HEK293 (cell line): ENCODE measurements around the gene TMED1.

Experiments used
- AEBP2 ChIP-seq: fragments of 450-650 bp; formaldehyde crosslinking; IDR thresholded peaks from 2 replicates; pipeline ENCODE4 v1.5.1; 2016; ENCODE audit warnings: missing biosample characterization, missing genetic modification characterization, borderline replicate concordance
- BCL11A ChIP-seq: fragments of 450-650 bp; formaldehyde crosslinking; IDR thresholded peaks from 2 replicates; pipeline ENCODE4 v1.5.1; 2016; ENCODE audit warnings: low read depth, missing biosample characterization, missing genetic modification characterization
- HOXA7 ChIP-seq: sonication (generic); formaldehyde crosslinking; IDR thresholded peaks from 2 replicates; pipeline ENCODE4 v1.8.1; 2022; ENCODE audit warnings: missing genetic modification reagents, borderline replicate concordance
- KLF8 ChIP-seq: fragments of 450-650 bp; formaldehyde crosslinking; IDR thresholded peaks from 2 replicates; pipeline ENCODE4 v1.5.1; 2016; ENCODE audit warnings: missing biosample characterization, missing genetic modification characterization
- PBX3 ChIP-seq: sonication (generic); formaldehyde crosslinking; IDR thresholded peaks from 2 replicates; pipeline ENCODE4 v1.8.1; 2022; ENCODE audit warnings: mild to moderate bottlenecking, moderate library complexity, missing genetic modification reagents
- ZNF221 ChIP-seq: fragments of 450-650 bp; formaldehyde crosslinking; IDR thresholded peaks from 2 replicates; pipeline ENCODE4 v1.5.1; 2017; ENCODE audit warnings: missing biosample characterization, missing genetic modification characterization, borderline replicate concordance
- ZNF24 ChIP-seq: fragments of 450-650 bp; formaldehyde crosslinking; IDR thresholded peaks from 2 replicates; pipeline ENCODE4 v1.5.1; 2016; ENCODE audit warnings: missing biosample characterization, missing genetic modification characterization
- ZNF292 ChIP-seq: fragments of 450-650 bp; formaldehyde crosslinking; IDR thresholded peaks from 2 replicates; pipeline ENCODE4 v1.5.1; 2016; ENCODE audit warnings: low read depth, missing biosample characterization, missing genetic modification characterization, borderline replicate concordance
- ZNF768 ChIP-seq: fragments of 450-650 bp; formaldehyde crosslinking; IDR thresholded peaks from 2 replicates; pipeline ENCODE4 v1.5.1; 2018; ENCODE audit warnings: missing biosample characterization, mild to moderate bottlenecking, missing genetic modification characterization
- ZSCAN5A ChIP-seq: fragments of 450-650 bp; formaldehyde crosslinking; IDR thresholded peaks from 2 replicates; pipeline ENCODE4 v1.5.1; 2016; ENCODE audit warnings: missing biosample characterization, missing genetic modification characterization
- TF ChIP-seq, protein P1 (sequence below): fragments of 450-650 bp; formaldehyde crosslinking; IDR thresholded peaks from 2 replicates; pipeline ENCODE4 v1.5.1; 2016; ENCODE audit warnings: missing biosample characterization, missing genetic modification characterization
- TF ChIP-seq, protein P2 (sequence below): fragments of 450-650 bp; formaldehyde crosslinking; IDR thresholded peaks from 2 replicates; pipeline ENCODE4 v1.5.1; 2016; ENCODE audit warnings: missing biosample characterization, missing genetic modification characterization, low read depth

GRCh38 chr19:10815007-10815536, 20.9 kb downstream of the TMED1 start:
- TF ChIP-seq, protein P1, sequence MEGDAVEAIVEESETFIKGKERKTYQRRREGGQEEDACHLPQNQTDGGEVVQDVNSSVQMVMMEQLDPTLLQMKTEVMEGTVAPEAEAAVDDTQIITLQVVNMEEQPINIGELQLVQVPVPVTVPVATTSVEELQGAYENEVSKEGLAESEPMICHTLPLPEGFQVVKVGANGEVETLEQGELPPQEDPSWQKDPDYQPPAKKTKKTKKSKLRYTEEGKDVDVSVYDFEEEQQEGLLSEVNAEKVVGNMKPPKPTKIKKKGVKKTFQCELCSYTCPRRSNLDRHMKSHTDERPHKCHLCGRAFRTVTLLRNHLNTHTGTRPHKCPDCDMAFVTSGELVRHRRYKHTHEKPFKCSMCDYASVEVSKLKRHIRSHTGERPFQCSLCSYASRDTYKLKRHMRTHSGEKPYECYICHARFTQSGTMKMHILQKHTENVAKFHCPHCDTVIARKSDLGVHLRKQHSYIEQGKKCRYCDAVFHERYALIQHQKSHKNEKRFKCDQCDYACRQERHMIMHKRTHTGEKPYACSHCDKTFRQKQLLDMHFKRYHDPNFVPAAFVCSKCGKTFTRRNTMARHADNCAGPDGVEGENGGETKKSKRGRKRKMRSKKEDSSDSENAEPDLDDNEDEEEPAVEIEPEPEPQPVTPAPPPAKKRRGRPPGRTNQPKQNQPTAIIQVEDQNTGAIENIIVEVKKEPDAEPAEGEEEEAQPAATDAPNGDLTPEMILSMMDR (tag by site-specific recombination), result no peak
- TF ChIP-seq ZNF24 (tag by site-specific recombination) (no peak), ZSCAN5A (tag by site-specific recombination) (no peak), HOXA7 (CRISPR knock-in tag) (no peak), ZNF292 (no peak), AEBP2 (tag by site-specific recombination) (no peak), ZNF768 (tag by site-specific recombination) (no peak), ZNF221 (no peak), KLF8 (tag by site-specific recombination) (no peak), BCL11A (no peak), PBX3 (CRISPR knock-in tag) (no peak)
- TF ChIP-seq, protein P2, sequence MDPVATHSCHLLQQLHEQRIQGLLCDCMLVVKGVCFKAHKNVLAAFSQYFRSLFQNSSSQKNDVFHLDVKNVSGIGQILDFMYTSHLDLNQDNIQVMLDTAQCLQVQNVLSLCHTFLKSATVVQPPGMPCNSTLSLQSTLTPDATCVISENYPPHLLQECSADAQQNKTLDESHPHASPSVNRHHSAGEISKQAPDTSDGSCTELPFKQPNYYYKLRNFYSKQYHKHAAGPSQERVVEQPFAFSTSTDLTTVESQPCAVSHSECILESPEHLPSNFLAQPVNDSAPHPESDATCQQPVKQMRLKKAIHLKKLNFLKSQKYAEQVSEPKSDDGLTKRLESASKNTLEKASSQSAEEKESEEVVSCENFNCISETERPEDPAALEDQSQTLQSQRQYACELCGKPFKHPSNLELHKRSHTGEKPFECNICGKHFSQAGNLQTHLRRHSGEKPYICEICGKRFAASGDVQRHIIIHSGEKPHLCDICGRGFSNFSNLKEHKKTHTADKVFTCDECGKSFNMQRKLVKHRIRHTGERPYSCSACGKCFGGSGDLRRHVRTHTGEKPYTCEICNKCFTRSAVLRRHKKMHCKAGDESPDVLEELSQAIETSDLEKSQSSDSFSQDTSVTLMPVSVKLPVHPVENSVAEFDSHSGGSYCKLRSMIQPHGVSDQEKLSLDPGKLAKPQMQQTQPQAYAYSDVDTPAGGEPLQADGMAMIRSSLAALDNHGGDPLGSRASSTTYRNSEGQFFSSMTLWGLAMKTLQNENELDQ (tag by site-specific recombination), result no peak
